Ovary (tissue), 9 donors: ENCODE data around the gene PACS2. TPM values are rescaled to one million over a fixed set of nuclear protein-coding genes. Genes with fewer than 3 reads are reported as not detected.

Experiments used
- DNase-seq, 5 donors: peaks; one replicate each; pipeline ENCODE4 v3.0.0-alpha.2; 2019 to 2020
- H3K27ac ChIP-seq, 2 donors: fragments of 200-600 bp; one replicate each; pipeline versions ENCODE4 v1.5.1 to v1.8.0; 2019 to 2022
- H3K27me3 ChIP-seq: fragments of 200-600 bp; one replicate; pipeline ENCODE4 v1.8.0; 2022
- H3K36me3 ChIP-seq: fragments of 200-600 bp; sonication (generic); one replicate; pipeline ENCODE4 v1.5.1; 2019
- H3K4me1 ChIP-seq: one replicate; pipeline ENCODE4 v1.8.1; 2013; ENCODE audit warnings: mild to moderate bottlenecking, moderate library complexity; ENCODE audit not compliant: insufficient read depth
- H3K4me3 ChIP-seq: fragments of 200-600 bp; sonication (generic); one replicate; pipeline ENCODE4 v1.5.1; 2017
- H3K9me3 ChIP-seq, 2 donors: fragments of 200-600 bp in 1 of 2; sonication (generic) in 1 of 2; one replicate each; pipeline versions ENCODE4 v1.5.1 to v1.8.1; 2013 to 2019; ENCODE audit warnings: mild to moderate bottlenecking in 1 of 2, moderate library complexity in 1 of 2
- EP300 ChIP-seq: sonication (generic); formaldehyde crosslinking; IDR thresholded peaks from one replicate; pipeline ENCODE4 v1.6.1; 2017; ENCODE audit warnings: antibody characterized with exemption
- POLR2A ChIP-seq: fragments of 450-650 bp; IDR thresholded peaks from one replicate; pipeline ENCODE4 v1.6.1; 2017; ENCODE audit warnings: antibody characterized with exemption, mild to moderate bottlenecking, moderate library complexity
- WGBS, 3 donors: extraction: QIAGEN DNeasy Blood & Tissue Kit in 1 of 3; methylation state at CpG; one replicate each; pipeline versions ENCODE4 v1.1.5 to v1.1.7; 2013 to 2017; 5-methylcytosine and 5-hydroxymethylcytosine counted together
- intact Hi-C, 4 donors: fragments of 100-400 bp; cut with DNase I; formaldehyde crosslinking; loops; one replicate each; pipeline versions ENCODE4 v1.11.0 to v1.15.1; 2022 to 2023
- polyA plus RNA-seq, 2 donors: library from polyadenylated mRNA; stranded (reverse); fragments of 200-250 nt in 1 of 2; fragments of 350-450 nt in 1 of 2; fragmentation: Illumina TruSeq in 1 of 2; extraction: RNeasy Lipid Tissue Mini Kit (QIAGEN cat#74804) in 1 of 2; gene quantifications; one replicate each; pipeline ENCODE4 v1.2.3, GENCODE V29; 2013 to 2014
- total RNA-seq, 7 donors: library from RNA; depleted of rRNA in 2 of 7; stranded (reverse); fragments of >200 nt in 2 of 7; fragmentation: NEBNext Ultra II Directional in 3 of 7; extraction: Animal tissue kit (Norgen Biotek cat#: 25700) in 3 of 7; gene quantifications; one replicate each; pipeline versions ENCODE4 v1.1.0 to v1.2.4, GENCODE V29; 2016 to 2023
- TF ChIP-seq, protein P1 (sequence below), 3 donors: fragments of 450-650 bp in 2 of 3; fragments of 200-600 bp in 1 of 3; IDR thresholded peaks; one replicate each; pipeline versions ENCODE4 v1.5.1 to v1.8.0; 2016 to 2022; ENCODE audit warnings: antibody characterized with exemption in 3 of 3, mild to moderate bottlenecking in 1 of 3
- donor health status: DM: no; HTN: no; CAD: no; lungs with moderate emphysema.
- donor health status: DM: no; HTN: no; CAD: no.
- donor health status: Bipolar disorder and iron deficiency.
- donor health status: DM: yes; HTN: yes; CAD: no.
- donor health status: DM: no; HTN: no; CAD: no.
- donor health status: DM: yes; HTN: yes; CAD: no.

PACS2 gene
- total and polyA plus RNA-seq, 9 donors = 21.2 to 91.9 (median 60.6) TPM

DNA sequence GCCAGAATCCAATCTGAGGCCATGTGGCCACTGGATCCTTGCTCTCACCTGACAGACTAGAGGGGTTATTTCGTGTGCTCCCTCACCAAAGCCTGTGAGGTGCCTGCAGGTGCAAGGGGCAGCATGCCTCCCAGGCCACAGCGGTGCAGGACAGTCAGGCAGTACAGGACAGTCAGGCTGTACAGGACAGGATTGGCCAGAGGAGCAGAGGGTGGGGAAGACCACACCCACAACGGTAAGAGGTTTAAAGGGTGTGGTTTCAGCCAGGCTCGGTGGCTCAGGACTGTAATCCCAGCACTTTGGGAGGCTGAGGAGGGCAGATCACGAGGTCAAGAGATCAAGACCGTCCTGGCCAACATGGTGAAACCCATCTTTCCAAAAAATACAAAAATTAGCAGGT is 10.6 kb upstream of the PACS2 start:
- H3K9me3 ChIP-seq = no peaks in the 10 kb centered on the region
- DNase-seq = no peak
- TF ChIP-seq EP300 = no peak
- no peak for TF ChIP-seq POLR2A
- TF ChIP-seq, protein P1, sequence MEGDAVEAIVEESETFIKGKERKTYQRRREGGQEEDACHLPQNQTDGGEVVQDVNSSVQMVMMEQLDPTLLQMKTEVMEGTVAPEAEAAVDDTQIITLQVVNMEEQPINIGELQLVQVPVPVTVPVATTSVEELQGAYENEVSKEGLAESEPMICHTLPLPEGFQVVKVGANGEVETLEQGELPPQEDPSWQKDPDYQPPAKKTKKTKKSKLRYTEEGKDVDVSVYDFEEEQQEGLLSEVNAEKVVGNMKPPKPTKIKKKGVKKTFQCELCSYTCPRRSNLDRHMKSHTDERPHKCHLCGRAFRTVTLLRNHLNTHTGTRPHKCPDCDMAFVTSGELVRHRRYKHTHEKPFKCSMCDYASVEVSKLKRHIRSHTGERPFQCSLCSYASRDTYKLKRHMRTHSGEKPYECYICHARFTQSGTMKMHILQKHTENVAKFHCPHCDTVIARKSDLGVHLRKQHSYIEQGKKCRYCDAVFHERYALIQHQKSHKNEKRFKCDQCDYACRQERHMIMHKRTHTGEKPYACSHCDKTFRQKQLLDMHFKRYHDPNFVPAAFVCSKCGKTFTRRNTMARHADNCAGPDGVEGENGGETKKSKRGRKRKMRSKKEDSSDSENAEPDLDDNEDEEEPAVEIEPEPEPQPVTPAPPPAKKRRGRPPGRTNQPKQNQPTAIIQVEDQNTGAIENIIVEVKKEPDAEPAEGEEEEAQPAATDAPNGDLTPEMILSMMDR (IDR thresholded peaks at IDR 0.05) = no peak
- H3K4me3 ChIP-seq = no peak overlapping the region
- no peaks in the 10 kb centered on the region for H3K27me3 ChIP-seq
- no peak overlapping the region for H3K27ac ChIP-seq
- no peaks in the 10 kb centered on the region for H3K36me3 ChIP-seq
- WGBS, 3 donors = 86 to 87% (median 86%) methylated on average over 6 of the region's 6 CpGs
- H3K4me1 ChIP-seq = no peaks in the 10 kb centered on the region
- intact Hi-C loops = loop anchor here in 1 of 4 donors (5.0 kb wide), 1 partner anchor 183 kb away; the partner anchor contains the start of gene CRIP1

DNA sequence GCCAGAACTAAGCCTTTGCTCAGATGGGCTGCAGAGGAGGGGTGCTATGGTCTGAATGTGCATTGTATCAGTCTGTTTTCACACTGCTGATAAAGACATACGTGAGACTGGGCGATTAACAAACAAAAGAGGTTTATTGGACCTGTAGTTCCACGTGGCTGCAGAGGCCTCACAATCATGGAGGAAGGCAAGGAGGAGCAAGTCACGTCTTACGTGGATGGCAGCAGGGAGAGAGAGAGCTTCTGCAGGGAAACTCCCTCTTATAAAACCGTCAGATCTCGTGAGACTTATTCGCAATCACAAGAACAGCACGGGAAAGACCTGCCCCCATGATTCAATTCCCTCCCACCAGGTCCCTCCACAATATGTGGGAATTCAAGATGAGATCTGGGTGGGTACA is 10.0 kb upstream of the PACS2 start:
- no peak for DNase-seq
- Histone ChIP-seq H3K36me3 (no peaks in the 10 kb centered on the region), H3K27me3 (no peaks in the 10 kb centered on the region), H3K9me3 (no peaks in the 10 kb centered on the region), H3K4me3 (no peak overlapping the region), H3K4me1 (no peaks in the 10 kb centered on the region), H3K27ac (no peak overlapping the region)
- intact Hi-C loops = loop anchor here in 1 of 4 donors (5.0 kb wide), 1 partner anchor 183 kb away; the partner anchor contains the start of gene CRIP1
- 72 to 75% (median 74%) methylated on average over 9 of the region's 9 CpGs for WGBS, 3 donors
- TF ChIP-seq POLR2A (no peak), EP300 (no peak)
- TF ChIP-seq, protein P1 (IDR thresholded peaks at IDR 0.05) = no peak

DNA sequence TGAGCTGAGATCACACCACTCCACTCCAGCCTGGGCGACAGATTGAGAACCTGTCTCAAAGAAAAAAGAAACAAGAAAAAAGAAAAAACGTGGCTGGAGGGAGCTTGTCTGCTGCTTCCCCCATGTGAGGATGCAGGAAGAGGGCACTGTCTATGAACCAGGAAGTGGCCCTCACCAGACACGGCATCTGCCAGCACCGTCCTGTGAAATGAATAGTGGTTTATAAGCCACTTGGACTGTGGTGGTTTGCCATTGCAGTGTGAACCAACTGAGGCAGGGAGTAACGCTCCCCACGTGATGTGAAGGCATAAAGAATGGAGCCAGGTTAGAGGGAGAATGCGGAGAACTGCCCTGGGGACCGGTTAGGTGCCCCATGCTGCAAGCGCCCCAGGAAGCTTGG is 9.2 kb upstream of the PACS2 start:
- Histone ChIP-seq H3K36me3 (no peaks in the 10 kb centered on the region), H3K27ac (no peak overlapping the region), H3K4me1 (no peaks in the 10 kb centered on the region), H3K9me3 (no peaks in the 10 kb centered on the region), H3K4me3 (no peak overlapping the region), H3K27me3 (no peaks in the 10 kb centered on the region)
- intact Hi-C loops = no loop called here
- DNase-seq = no peak
- 79 to 80% (median 80%) methylated on average over 9 of the region's 9 CpGs for WGBS, 3 donors
- TF ChIP-seq, protein P1 (IDR thresholded peaks at IDR 0.05) = no peak
- no peak for TF ChIP-seq POLR2A
- no peak for TF ChIP-seq EP300

DNA sequence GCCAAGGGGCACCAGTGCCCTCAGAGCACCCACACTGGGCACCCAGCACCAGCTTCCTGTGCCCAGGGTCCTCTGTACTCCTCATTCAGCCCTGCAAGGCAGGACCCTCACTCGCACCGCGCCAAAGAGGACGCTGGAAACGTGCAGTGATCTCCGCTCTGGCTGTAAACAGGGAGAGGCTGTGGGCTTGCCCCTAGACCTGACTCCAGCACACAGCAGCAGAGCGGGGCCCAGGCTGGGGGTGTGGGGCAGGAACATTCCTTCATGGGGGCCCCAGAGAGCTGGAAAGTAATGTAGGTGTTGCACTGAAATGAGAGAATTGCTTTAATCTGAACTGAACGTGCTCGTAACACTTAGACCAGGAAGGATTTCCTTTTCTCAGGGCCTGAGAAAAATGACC is 8.8 kb upstream of the PACS2 start:
- intact Hi-C loops = no loop called here
- no peaks in the 10 kb centered on the region for H3K4me1 ChIP-seq

More for the DNA sequence above, 8.8 kb upstream of the PACS2 start:
- WGBS, 3 donors = 70 to 81% (median 71%) methylated on average over 9 of the region's 9 CpGs
- no peak for DNase-seq
- TF ChIP-seq EP300 (no peak), POLR2A (no peak)
- TF ChIP-seq, protein P1 (IDR thresholded peaks at IDR 0.05) = no peak
- H3K36me3 ChIP-seq = no peaks in the 10 kb centered on the region
- H3K4me3 ChIP-seq = no peak overlapping the region
- no peak overlapping the region for H3K27ac ChIP-seq
- H3K9me3 ChIP-seq = no peaks in the 10 kb centered on the region
- no peaks in the 10 kb centered on the region for H3K27me3 ChIP-seq
